Activated B cell treated with CpG ODN at 0.5 μM for 24 hours (primary cell): ENCODE results near the gene NEAT1. TPM values are rescaled to one million over a fixed set of nuclear protein-coding genes. Genes with fewer than 3 reads are reported as not detected.

Experiments used
- ATAC-seq: fragments of 200-7000 bp; cut with Tn5 transposase; one replicate; pipeline ENCODE4 v1.10.0; 2021; ENCODE audit warnings: low read depth, mild to moderate bottlenecking, moderate library complexity
- CTCF ChIA-PET: fragments of 350-600 bp; sonication (Branson Sonifier 250); formaldehyde crosslinking; loops from one replicate; lab custom pipeline; 2021; ENCODE audit warnings: antibody characterized with exemption; lab: Charles Lee
- POLR2A ChIA-PET: fragments of 350-600 bp; sonication (Branson Sonifier 250); formaldehyde crosslinking; loops from one replicate; lab custom pipeline; 2021; ENCODE audit warnings: antibody characterized with exemption; lab: Charles Lee
- DNase-seq: peaks from one replicate; pipeline ENCODE4 v3.0.0; 2022
- H3K27ac Mint-ChIP-seq: one replicate; pipeline ENCODE4 v1.8.0; 2020; ENCODE audit warnings: mixed read lengths
- H3K27me3 Mint-ChIP-seq: one replicate; pipeline ENCODE4 v1.8.0; 2021; ENCODE audit warnings: mixed read lengths
- H3K36me3 Mint-ChIP-seq: one replicate; pipeline ENCODE4 v1.8.0; 2021; ENCODE audit warnings: low read depth, mixed read lengths
- H3K4me1 Mint-ChIP-seq: one replicate; pipeline ENCODE4 v1.8.0; 2021; ENCODE audit warnings: mixed read lengths
- H3K4me3 Mint-ChIP-seq: one replicate; pipeline ENCODE4 v1.8.0; 2020; ENCODE audit warnings: mild to moderate bottlenecking, mixed read lengths
- H3K9me3 Mint-ChIP-seq: one replicate; pipeline ENCODE4 v1.8.0; 2020; ENCODE audit warnings: mixed read lengths
- CTCF ChIP-seq: fragments of 200-600 bp; IDR thresholded peaks from one replicate; pipeline ENCODE4 v1.8.0; 2022; ENCODE audit warnings: antibody characterized with exemption, mild to moderate bottlenecking
- intact Hi-C: fragments of 100-400 bp; cut with micrococcal nuclease; formaldehyde crosslinking; loops from one replicate; pipeline ENCODE4 v1.15.1; 2024
- total RNA-seq: library from RNA; stranded (reverse); gene quantifications from 2 replicates; pipeline ENCODE4 v1.2.3, GENCODE V29; 2022

Gene NEAT1
- total RNA-seq, 1 donor from 2014 or later = 699 TPM

- ATAC-seq (no peak), DNase-seq (no peak)
- TF ChIP-seq CTCF = no peak
- POLR2A ChIA-PET = interaction anchor here (1.0 to 26.3 kb wide), 8 partner anchors 13 to 369 kb away, joined by 3 to 3752 read pairs (median 358); partner anchors contain the start of genes FRMD8, MALAT1, MUS81 and NEAT1
- no peaks in the 10 kb centered on the region for H3K36me3 Mint-ChIP-seq
- no peaks in the 10 kb centered on the region for H3K9me3 Mint-ChIP-seq
- intact Hi-C loops = no loop called here
- no peaks in the 10 kb centered on the region for H3K27me3 Mint-ChIP-seq
- peak overlapping the region; percentile 90 for H3K27ac Mint-ChIP-seq
- CTCF ChIA-PET = interaction anchor here (0.9 to 1.4 kb wide), 2 partner anchors 11 to 12 kb away, joined by 3 read pairs; no protein-coding TSS in a partner anchor
- H3K4me1 Mint-ChIP-seq = peaks cover 76% of the 10 kb centered on the region
- no peak overlapping the region for H3K4me3 Mint-ChIP-seq
These were observed 68.5 kb downstream of the NEAT1 start for GRCh38 chr11:65491163-65491465.

- ATAC-seq (peak; percentile 26), DNase-seq (no peak)
- TF ChIP-seq CTCF = no peak
- intact Hi-C loops = no loop called here
- CTCF ChIA-PET = interaction anchor here (0.6 to 2.7 kb wide), 5 partner anchors 10 to 104 kb away, joined by 3 to 9 read pairs (median 3); no protein-coding TSS in a partner anchor
- H3K4me3 Mint-ChIP-seq = peak overlapping the region; percentile 52
- POLR2A ChIA-PET = interaction anchor here (0.6 to 26.3 kb wide), 11 partner anchors 13 to 368 kb away, joined by 3 to 3752 read pairs (median 15); partner anchors contain the start of genes FRMD8, MALAT1, MUS81 and NEAT1
- H3K4me1 Mint-ChIP-seq = peaks cover 82% of the 10 kb centered on the region
- H3K27ac Mint-ChIP-seq = peak overlapping the region; percentile 90
- no peaks in the 10 kb centered on the region for H3K9me3 Mint-ChIP-seq
- H3K27me3 Mint-ChIP-seq = no peaks in the 10 kb centered on the region
- H3K36me3 Mint-ChIP-seq = no peaks in the 10 kb centered on the region
These were observed 69.2 kb downstream of the NEAT1 start for GRCh38 chr11:65491614-65492386.

- Mint-ChIP-seq H3K9me3 (no peaks in the 10 kb centered on the region), H3K27ac (peak overlapping the region; percentile 90), H3K27me3 (no peaks in the 10 kb centered on the region), H3K4me3 (peak overlapping the region; percentile 52), H3K4me1 (peaks cover 81% of the 10 kb centered on the region), H3K36me3 (no peaks in the 10 kb centered on the region)
- DNase-seq (no peak), ATAC-seq (no peak)
- POLR2A ChIA-PET = interaction anchor here (1.1 to 26.3 kb wide), 9 partner anchors 12 to 367 kb away, joined by 3 to 3752 read pairs (median 133); partner anchors contain the start of genes FRMD8, MALAT1, MUS81 and NEAT1
- intact Hi-C loops = no loop called here
- CTCF ChIA-PET = interaction anchor here (0.6 to 2.7 kb wide), 4 partner anchors 10 to 104 kb away, joined by 3 to 9 read pairs (median 4); no protein-coding TSS in a partner anchor
- no peak for TF ChIP-seq CTCF
These were observed 69.7 kb downstream of the NEAT1 start for GRCh38 chr11:65492387-65492636.

- ATAC-seq = peak; percentile 10
- POLR2A ChIA-PET = interaction anchor here (0.5 to 26.3 kb wide), 12 partner anchors 12 to 1861 kb away, joined by 3 to 3752 read pairs (median 13); partner anchors contain the start of genes FRMD8, MALAT1, MUS81 and NEAT1
- intact Hi-C loops = no loop called here
- Mint-ChIP-seq H3K27me3 (no peaks in the 10 kb centered on the region), H3K4me3 (peak overlapping the region; percentile 73), H3K27ac (peak overlapping the region; percentile 90), H3K4me1 (peaks cover 77% of the 10 kb centered on the region), H3K36me3 (peaks cover under 1% of the 10 kb centered on the region), H3K9me3 (no peaks in the 10 kb centered on the region)
- no peak for DNase-seq
- CTCF ChIA-PET = interaction anchor here (0.6 to 2.7 kb wide), 7 partner anchors 10 to 105 kb away, joined by 3 to 9 read pairs (median 4); no protein-coding TSS in a partner anchor
- TF ChIP-seq CTCF = no peak
These were observed 70.2 kb downstream of the NEAT1 start for GRCh38 chr11:65492637-65493366.
